ENCODE results near the gene PGM2.

DNA sequence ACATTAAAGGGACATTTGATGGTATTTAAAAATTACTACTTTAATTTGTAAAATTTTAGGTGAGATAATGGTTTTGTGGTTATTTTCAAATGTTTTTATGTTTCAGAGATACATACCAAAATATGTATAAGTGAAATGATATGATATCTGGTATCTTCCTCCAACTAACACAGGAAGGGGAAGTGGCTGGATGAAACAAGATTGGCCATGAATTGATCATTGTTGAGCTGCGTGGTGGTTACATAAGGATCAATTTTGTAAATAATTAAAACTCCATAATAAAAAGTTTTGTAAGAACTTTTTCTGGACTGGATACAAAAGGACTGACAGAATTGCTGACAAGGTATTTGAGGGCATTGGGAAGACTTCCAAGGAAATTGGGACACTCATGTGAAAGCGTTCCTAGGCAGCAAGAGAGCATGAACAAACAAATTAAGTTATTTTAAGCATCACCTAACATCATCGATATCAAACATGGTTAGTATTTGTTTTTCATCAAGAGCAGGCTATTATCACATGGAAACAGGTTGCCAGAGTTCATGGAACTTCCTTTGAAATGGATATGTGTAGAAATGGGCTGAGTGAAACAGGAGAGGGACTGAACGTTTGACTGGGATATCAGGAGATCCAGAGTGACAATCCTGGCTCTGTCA, 4.4 kb upstream of the PGM2 start:
- no peak for TF ChIP-seq RFX5 (IDR thresholded peaks at IDR 0.05; ENCODE audit: low read length)
- TF ChIP-seq, protein P1, sequence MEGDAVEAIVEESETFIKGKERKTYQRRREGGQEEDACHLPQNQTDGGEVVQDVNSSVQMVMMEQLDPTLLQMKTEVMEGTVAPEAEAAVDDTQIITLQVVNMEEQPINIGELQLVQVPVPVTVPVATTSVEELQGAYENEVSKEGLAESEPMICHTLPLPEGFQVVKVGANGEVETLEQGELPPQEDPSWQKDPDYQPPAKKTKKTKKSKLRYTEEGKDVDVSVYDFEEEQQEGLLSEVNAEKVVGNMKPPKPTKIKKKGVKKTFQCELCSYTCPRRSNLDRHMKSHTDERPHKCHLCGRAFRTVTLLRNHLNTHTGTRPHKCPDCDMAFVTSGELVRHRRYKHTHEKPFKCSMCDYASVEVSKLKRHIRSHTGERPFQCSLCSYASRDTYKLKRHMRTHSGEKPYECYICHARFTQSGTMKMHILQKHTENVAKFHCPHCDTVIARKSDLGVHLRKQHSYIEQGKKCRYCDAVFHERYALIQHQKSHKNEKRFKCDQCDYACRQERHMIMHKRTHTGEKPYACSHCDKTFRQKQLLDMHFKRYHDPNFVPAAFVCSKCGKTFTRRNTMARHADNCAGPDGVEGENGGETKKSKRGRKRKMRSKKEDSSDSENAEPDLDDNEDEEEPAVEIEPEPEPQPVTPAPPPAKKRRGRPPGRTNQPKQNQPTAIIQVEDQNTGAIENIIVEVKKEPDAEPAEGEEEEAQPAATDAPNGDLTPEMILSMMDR (IDR thresholded peaks at IDR 0.05) = no peak

Measured in SK-N-SH (cell line).